NCI-H2227 (cell line): ENCODE data around the gene HINFP.
A peak's percentile ranks its signal among the peaks of the same experiment; 100 is the strongest.

Experiments used
- DNase-seq: peaks from one replicate; lab custom pipeline; 2025; ENCODE audit not compliant: unreplicated experiment; lab: John Stamatoyannopoulos, UW

The HINFP gene, protein sequence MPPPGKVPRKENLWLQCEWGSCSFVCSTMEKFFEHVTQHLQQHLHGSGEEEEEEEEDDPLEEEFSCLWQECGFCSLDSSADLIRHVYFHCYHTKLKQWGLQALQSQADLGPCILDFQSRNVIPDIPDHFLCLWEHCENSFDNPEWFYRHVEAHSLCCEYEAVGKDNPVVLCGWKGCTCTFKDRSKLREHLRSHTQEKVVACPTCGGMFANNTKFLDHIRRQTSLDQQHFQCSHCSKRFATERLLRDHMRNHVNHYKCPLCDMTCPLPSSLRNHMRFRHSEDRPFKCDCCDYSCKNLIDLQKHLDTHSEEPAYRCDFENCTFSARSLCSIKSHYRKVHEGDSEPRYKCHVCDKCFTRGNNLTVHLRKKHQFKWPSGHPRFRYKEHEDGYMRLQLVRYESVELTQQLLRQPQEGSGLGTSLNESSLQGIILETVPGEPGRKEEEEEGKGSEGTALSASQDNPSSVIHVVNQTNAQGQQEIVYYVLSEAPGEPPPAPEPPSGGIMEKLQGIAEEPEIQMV

GRCh38 chr11:119121008-119121810 lies at the start of gene HINFP:
Gene HINFP, plus strand, starts transcription at chr11:119121580. Its CDS starts 5,365 bp downstream, at chr11:119126945.
- peak; percentile 98 for DNase-seq

- DNase-seq = no peak
Measured at GRCh38 chr11:119077839-119078238, 43.5 kb upstream of the HINFP start.

DNA sequence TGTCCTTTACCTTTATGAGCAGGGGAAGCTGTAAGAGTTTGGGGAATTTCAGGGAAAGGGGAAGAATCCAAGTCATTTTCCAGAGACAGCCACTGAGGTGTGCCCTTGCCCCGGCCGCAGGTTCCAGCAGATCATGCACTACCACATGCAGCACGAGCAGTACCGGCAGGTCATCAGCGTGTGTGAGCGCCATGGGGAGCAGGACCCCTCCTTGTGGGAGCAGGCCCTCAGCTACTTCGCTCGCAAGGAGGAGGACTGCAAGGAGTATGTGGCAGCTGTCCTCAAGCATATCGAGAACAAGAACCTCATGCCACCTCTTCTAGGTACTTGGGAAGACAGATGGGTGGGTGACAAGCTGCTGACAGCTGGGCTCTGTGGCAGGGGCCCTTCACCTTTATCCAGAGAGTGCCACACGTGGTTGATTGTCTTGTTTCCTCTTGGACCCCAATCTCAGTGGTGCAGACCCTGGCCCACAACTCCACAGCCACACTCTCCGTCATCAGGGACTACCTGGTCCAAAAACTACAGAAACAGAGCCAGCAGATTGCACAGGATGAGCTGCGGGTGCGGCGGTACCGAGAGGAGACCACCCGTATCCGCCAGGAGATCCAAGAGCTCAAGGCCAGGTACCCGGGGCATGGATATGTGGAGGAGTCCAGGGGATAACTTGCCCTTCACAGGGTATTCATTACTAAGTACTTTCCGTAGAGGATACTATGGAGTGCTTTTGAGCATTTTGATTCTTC lies 42.5 kb upstream of the HINFP start:
- DNase-seq = no peak

- no peak for DNase-seq
Measured at GRCh38 chr11:119081682-119082260, 39.6 kb upstream of the HINFP start.

- peak; percentile 92 for DNase-seq
Measured at GRCh38 chr11:119084663-119085436, 36.5 kb upstream of the HINFP start, which contains the start of gene HMBS. Gene HMBS, plus strand, starts transcription at chr11:119084881. Its CDS starts 153 bp downstream, at chr11:119085034.

GRCh38 chr11:119085437-119085847 lies 35.9 kb upstream of the HINFP start:
- DNase-seq = no peak

DNA sequence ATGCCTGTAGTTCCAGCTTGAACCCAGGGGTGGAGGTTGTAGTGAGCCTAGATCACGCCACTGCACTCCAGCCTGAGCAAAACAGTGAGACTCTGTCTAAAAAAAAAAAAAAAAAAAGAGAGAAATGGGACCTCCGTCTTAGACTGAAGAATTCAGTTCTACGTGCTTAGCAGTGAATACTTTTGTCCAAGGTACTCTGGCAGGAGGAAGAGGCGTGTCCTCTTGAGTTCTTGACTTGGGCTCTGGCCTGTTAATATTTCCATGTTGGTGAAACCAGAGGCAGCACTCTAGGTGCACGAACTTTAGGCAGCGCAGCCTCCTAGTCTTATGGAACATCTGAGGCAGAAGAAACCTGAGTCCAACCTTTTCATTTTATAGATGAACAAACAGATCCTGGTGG lies 34.3 kb upstream of the HINFP start:
- no peak for DNase-seq

DNA sequence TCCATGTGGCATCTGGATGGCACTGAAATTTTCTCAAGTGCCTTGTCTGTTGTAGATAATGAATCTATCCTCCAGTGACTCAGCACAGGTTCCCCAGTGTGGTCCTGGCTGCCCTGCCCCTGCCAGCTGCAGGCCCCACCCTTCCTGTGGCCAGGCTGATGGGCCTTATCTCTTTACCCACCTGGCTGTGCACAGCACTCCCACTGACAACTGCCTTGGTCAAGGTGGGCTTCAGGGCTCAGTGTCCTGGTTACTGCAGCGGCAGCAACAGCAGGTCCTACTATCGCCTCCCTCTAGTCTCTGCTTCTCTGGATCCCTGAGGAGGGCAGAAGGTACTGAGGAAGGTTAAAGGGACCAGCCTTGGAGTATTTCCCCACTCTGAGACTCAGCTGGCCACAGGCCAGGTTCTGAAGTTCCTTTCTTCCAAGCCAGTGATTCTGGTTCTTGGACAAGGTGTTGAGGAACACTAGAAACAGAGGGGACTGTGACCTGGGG lies 33.6 kb upstream of the HINFP start:
- DNase-seq = no peak

DNA sequence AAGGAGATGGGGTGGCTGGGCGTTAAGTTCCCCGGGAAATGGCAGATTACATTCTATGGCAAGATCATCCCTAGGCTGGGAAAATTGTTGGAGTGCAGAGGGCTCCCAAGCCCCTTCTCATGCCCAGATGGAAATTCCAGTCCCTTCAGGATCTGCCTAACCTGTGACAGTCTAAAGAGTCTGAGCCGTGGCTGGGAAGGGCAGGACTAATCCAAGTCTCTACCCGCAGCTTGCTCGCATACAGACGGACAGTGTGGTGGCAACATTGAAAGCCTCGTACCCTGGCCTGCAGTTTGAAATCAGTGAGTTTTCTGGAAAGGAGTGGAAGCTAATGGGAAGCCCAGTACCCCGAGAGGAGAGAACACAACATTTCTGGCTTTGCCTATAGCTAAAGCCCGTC lies 33.0 kb upstream of the HINFP start:
- no peak for DNase-seq

DNA sequence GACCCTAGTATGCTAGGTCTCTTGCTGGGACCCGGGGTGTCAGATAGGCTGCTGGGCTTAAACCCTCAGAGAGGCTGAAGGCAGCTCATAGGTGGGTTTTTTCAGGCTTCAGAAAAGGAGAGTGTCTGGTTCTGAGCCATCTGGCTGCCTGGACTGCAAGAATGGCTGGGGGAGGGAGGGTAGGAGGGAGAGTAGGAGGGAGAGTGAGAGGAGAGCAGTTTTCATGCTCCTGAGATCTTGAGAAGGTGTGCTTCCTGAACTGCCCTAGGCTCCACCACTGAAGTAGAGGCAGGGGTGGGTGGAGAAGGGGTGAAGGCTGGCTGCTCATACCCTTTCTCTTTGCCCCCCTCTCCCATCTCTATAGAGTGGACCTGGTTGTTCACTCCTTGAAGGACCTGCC lies 32.1 kb upstream of the HINFP start:
- DNase-seq = no peak

GRCh38 chr11:119091178-119091577 lies 30.2 kb upstream of the HINFP start:
- DNase-seq = no peak

DNA sequence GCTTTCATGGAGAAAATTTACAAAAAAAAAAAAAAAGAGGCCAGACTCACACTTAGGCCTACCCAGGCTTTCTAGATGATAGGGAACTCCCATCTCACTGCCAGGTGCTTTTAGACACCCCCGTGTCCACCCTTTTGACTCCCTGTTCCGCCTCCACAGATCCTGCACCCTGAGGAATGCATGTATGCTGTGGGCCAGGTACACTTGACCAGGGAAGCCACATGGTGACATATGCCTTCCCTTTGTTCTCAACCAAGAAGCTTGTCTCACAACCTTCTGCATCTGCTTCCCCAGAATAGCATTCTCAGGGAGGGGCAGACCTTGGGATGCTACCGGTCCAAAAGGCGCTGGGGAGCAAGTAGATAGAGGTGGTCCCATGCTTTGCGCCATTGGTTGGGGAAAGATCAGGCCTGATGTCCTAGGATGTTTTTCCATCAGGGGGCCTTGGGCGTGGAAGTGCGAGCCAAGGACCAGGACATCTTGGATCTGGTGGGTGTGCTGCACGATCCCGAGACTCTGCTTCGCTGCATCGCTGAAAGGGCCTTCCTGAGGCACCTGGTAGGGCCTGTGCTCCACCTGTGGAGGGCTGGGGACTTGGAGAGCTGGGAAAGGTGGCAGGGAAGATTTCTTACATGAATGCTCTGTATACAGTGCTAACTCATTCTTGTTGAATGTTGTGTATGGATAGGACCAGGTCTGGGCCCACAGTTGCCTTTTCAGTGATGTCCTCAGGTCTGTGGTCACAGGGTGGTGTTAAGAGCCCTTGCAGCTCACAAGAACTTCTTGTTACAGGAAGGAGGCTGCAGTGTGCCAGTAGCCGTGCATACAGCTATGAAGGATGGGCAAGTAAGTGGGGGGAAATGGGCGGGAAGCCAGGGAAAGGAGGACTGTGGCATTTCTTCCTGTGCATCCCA lies 29.2 kb upstream of the HINFP start:
- no peak for DNase-seq

- DNase-seq = no peak
Measured at GRCh38 chr11:119092880-119093842, 28.2 kb upstream of the HINFP start.

DNA sequence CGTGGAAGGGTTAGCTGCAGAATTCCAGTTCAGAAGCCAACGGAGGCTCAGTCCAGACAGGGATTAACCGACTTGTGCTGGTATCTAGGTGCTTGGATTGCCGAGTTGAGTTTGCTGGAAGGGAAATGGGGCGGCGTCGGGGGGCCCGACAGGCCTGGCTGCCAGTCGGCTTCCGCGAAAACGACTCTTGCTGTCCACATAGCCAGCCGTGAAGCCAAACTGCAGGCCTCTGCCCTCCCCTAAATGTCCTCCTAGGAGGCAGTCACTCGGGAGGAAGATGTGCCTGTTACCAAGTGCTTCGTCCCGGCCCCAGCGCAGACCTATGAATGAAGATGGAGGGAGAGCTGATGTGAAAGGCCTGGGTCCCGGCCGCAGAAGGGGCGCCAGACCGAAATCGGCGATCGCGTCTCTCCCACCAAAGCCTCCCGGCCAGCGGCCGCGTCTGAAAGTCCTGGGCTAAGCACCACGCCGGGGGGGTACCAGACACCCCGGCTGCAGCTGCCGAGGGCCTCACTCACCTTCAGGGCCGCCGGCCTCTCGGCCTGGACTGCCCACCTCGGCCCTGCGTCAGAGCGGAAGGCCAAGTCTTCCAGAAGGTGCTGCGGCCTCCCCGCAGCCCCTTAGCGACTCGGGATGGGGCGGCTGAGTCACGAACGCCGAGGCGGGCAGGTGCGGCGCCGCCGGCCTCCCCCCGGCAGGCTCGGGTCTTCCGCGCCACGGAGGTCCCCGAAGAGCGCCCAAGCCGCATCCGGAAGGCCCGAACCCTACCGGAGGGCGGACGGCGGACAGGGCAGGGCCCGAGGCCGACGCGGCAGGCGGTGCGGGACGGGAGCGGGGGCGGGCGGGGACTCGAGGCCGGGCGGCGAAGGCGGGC lies 27.2 kb upstream of the HINFP start:
- peak; percentile 31 for DNase-seq

DNA sequence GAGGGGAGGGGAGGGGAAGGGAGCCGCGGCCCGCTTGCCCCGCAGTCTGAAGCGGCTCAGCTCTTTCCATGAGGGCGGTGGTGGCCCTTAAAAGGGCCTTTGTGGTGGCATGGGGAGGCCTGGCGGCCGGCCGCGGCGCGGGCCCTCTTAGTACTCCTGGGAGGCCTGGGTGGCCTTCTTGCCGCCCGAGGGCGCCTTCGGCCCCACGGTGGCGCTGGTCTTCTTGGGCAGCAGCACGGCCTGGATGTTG lies 26.6 kb upstream of the HINFP start:
- DNase-seq = peak; percentile 66

GRCh38 chr11:119095066-119095880 lies 26.1 kb upstream of the HINFP start:
- peak; percentile 98 for DNase-seq
